Heart right ventricle (tissue), 16 donors: ENCODE results near the gene IGF1R. TPM values are rescaled to one million over a fixed set of nuclear protein-coding genes. Genes with fewer than 3 reads are reported as not detected.

Experiments
- ATAC-seq, 8 donors: fragments of 200-7000 bp; cut with Tn5 transposase; one replicate each; pipeline ENCODE4 v1.9.1; 2020; ENCODE audit warnings: mild to moderate bottlenecking in 8 of 8, moderate library complexity in 8 of 8, moderate number of reproducible peaks in 1 of 8
- DNase-seq, 2 donors: peaks; one replicate each; pipeline ENCODE4 v3.0.0-alpha.2; 2020
- H3K27ac ChIP-seq, 10 donors: fragments of 200-600 bp; sonication (generic) in 2 of 10; one replicate each; pipeline versions ENCODE4 v1.5.0 to v1.8.0; 2020 to 2022; ENCODE audit warnings: mild to moderate bottlenecking in 3 of 10
- H3K27me3 ChIP-seq, 7 donors: fragments of 200-600 bp; one replicate each; pipeline ENCODE4 v1.8.0; 2021 to 2022; ENCODE audit warnings: mild to moderate bottlenecking in 2 of 7
- H3K36me3 ChIP-seq, 9 donors: fragments of 200-600 bp; sonication (generic) in 1 of 9; one replicate each; pipeline versions ENCODE4 v1.5.0 to v1.8.0; 2020 to 2022; ENCODE audit warnings: mild to moderate bottlenecking in 2 of 9
- H3K4me1 ChIP-seq, 9 donors: fragments of 200-600 bp; sonication (generic) in 1 of 9; one replicate each; pipeline versions ENCODE4 v1.5.0 to v1.8.0; 2020 to 2022; ENCODE audit warnings: mild to moderate bottlenecking in 4 of 9
- H3K4me3 ChIP-seq, 10 donors: fragments of 200-600 bp; sonication (generic) in 2 of 10; one replicate each; pipeline versions ENCODE4 v1.5.0 to v1.8.0; 2020 to 2022; ENCODE audit warnings: mild to moderate bottlenecking in 7 of 10, moderate library complexity in 2 of 10
- H3K9me3 ChIP-seq, 11 donors: fragments of 200-600 bp in 10 of 11; sonication (generic) in 2 of 11; one replicate each; pipeline versions ENCODE4 v1.5.0 to v1.8.0; 2013 to 2022; ENCODE audit warnings: mild to moderate bottlenecking in 2 of 11, control low read depth in 1 of 11, moderate library complexity in 1 of 11
- CTCF ChIP-seq, 9 donors: fragments of 200-600 bp; sonication (generic) in 2 of 9; IDR thresholded peaks; one replicate each; pipeline versions ENCODE4 v1.5.0 to v1.8.0; 2021 to 2022; ENCODE audit warnings: antibody characterized with exemption in 9 of 9, mild to moderate bottlenecking in 5 of 9, moderate library complexity in 1 of 9
- WGBS, 2 donors: extraction: QIAGEN DNeasy Blood & Tissue Kit; methylation state at CpG; one replicate each; pipeline ENCODE4 v1.1.7; 2013; ENCODE audit warnings: inconsistent platforms in 1 of 2; 5-methylcytosine and 5-hydroxymethylcytosine counted together
- intact Hi-C, 10 donors: fragments of 100-400 bp; cut with DNase I; formaldehyde crosslinking; loops; one replicate each; pipeline versions ENCODE4 v1.11.1 to v1.14.2; 2022
- polyA plus RNA-seq, 2 donors: library from polyadenylated mRNA; stranded (reverse); fragments of 200-250 nt; gene quantifications; one replicate each; pipeline ENCODE4 v1.2.3, GENCODE V29; 2013
- total RNA-seq, 10 donors: library from RNA; stranded (reverse); fragmentation: NEBNext Ultra II Directional in 3 of 10; extraction: Animal tissue kit (Norgen Biotek cat#: 25700) in 3 of 10; gene quantifications; one replicate each; pipeline versions ENCODE4 v1.2.1 to v1.2.4, GENCODE V29; 2021 to 2023
- donor health status: Arrhythmogenic right ventricular cardiomyopathy.
- donor health status: ischemic (EF 13 %, LVEDD 7.1; RV severe dilation, severe dysfunction).
- donor health status: healthy with polysubstance abuse.
- donor health status: DM: no; HTN: yes; CAD: no.
- donor health status: DM: no; HTN: no; CAD: no.
- donor health status: ischemic (EF 25% LVEDD 6.9; RV normal size, moderate dysfunction).
- donor health status: ischemic (EF 25% LVEDD 5.7; RV mildly dilated, moderate dysfunction).
- donor health status: healthy.
- donor health status: DM: yes; HTN: yes; CAD: no.
- donor health status: Ischemic cardiomyopathy.
- donor health status: ischemic (EF 35%, LVEDD 5.7; RV mildly dilated, moderate dysfunction).
- donor health status: nonischemic (EF 11% LVEDD 7.7; RV severe dilation, severe dysfunction).
- donor health status: DM: yes; HTN: yes; CAD: no.
- donor health status: PGD.
- donor health status: ischemic (EF 29% LVEDD 5.4; RV normal size, mild dysfunction).
- donor health status: nonischemic (EF 23%, LVEDD 6.1; RV moderate dilation, normal function).

The IGF1R gene
- total and polyA plus RNA-seq, 12 donors, result 3.4 to 88.2 (median 45.9) TPM

- H3K4me1 ChIP-seq, result peaks cover 0 to 73% (median 53%) of the 10 kb centered on the region in 9 donors
- intact Hi-C loops, result no loop called here
- TF ChIP-seq CTCF (IDR thresholded peaks at IDR 0.05), result no peak
- no peaks in the 10 kb centered on the region for H3K36me3 ChIP-seq
- H3K9me3 ChIP-seq, result no peaks in the 10 kb centered on the region
- no peak overlapping the region for H3K4me3 ChIP-seq
- no peak overlapping the region for H3K27ac ChIP-seq
- no peaks in the 10 kb centered on the region for H3K27me3 ChIP-seq
- ATAC-seq (no peak), DNase-seq (no peak)
Measured at GRCh38 chr15:98863983-98864382, 215.6 kb downstream of the IGF1R start.

GRCh38 chr15:98865397-98866339 lies 217.3 kb downstream of the IGF1R start:
- DNase-seq, result peak; percentile 76 to 79
- no peaks in the 10 kb centered on the region for H3K27me3 ChIP-seq
- H3K4me3 ChIP-seq, result peak overlapping the region; percentile 26 to 68 (median 58)
- H3K4me1 ChIP-seq, result peaks cover 0 to 72% (median 53%) of the 10 kb centered on the region in 9 donors
- H3K27ac ChIP-seq, result peak overlapping the region in 9 of 10 donors; percentile 2 to 87 (median 66)
- intact Hi-C loops, result no loop called here
- 28 to 43% methylated on average over 50 of the region's 50 CpGs for WGBS, 2 donors
- no peaks in the 10 kb centered on the region for H3K36me3 ChIP-seq
- ATAC-seq, result peak; percentile 87 to 96 (median 92)
- no peaks in the 10 kb centered on the region for H3K9me3 ChIP-seq
- TF ChIP-seq CTCF (IDR thresholded peaks at IDR 0.05), result no peak

GRCh38 chr15:98866511-98866910 lies 218.2 kb downstream of the IGF1R start:
- no peaks in the 10 kb centered on the region for H3K9me3 ChIP-seq
- peak overlapping the region in 9 of 10 donors; percentile 40 to 68 (median 62) for H3K4me3 ChIP-seq
- H3K27me3 ChIP-seq, result no peaks in the 10 kb centered on the region
- H3K36me3 ChIP-seq, result no peaks in the 10 kb centered on the region
- DNase-seq (no peak), ATAC-seq (peak in 4 of 8 donors; percentile 19 to 21 (median 20))
- WGBS, 2 donors, result 23 to 34% methylated on average over 11 of the region's 11 CpGs
- H3K4me1 ChIP-seq, result peaks cover 0 to 71% (median 53%) of the 10 kb centered on the region in 9 donors
- H3K27ac ChIP-seq, result peak overlapping the region in 9 of 10 donors; percentile 2 to 87 (median 66)
- TF ChIP-seq CTCF (IDR thresholded peaks at IDR 0.05), result no peak
- intact Hi-C loops, result no loop called here

- 61 to 70% methylated on average over 6 of the region's 6 CpGs for WGBS, 2 donors
- ATAC-seq (no peak), DNase-seq (no peak)
- no peaks in the 10 kb centered on the region for H3K36me3 ChIP-seq
- peak overlapping the region in 1 of 10 donors; percentile 25 for H3K27ac ChIP-seq
- H3K4me1 ChIP-seq, result peaks cover 0 to 85% (median 57%) of the 10 kb centered on the region in 9 donors
- TF ChIP-seq CTCF (IDR thresholded peaks at IDR 0.05), result no peak
- no peaks in the 10 kb centered on the region for H3K27me3 ChIP-seq
- no peaks in the 10 kb centered on the region for H3K9me3 ChIP-seq
- H3K4me3 ChIP-seq, result no peak overlapping the region
- intact Hi-C loops, result no loop called here
Measured at GRCh38 chr15:98868564-98868963, 220.2 kb downstream of the IGF1R start.
